ENCODE data around the gene L3MBTL2. TPM values are rescaled to one million over a fixed set of nuclear protein-coding genes. Genes with fewer than 3 reads are reported as not detected.

Gene L3MBTL2
- total and polyA plus RNA-seq, 9 of the 15 experiments (the other 6 are each of a cell fraction or from before 2014, with no cell fraction given), result 10.3 to 23.1 (median 18.6) TPM

DNA sequence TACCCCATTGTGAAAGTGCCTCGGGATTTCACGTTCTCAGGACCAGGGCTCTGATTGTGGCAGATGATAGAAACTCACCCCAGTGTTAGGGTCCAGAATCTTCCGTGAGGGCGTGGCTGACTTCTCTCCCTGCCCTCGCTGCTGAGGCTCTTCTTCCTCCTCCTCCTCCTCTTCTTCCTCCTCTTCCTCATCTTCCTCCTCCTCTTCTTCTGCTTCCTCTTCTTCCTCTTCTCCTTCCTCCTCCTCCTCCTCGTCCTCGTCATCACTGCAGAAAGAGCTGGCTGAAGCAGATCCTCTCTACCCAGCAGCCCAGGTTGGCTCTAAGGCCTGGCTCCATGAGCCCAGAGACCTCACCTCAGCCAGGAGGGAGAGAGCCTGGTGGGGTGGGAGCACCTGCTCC, 49.1 kb downstream of the L3MBTL2 start:
- POLR2A ChIA-PET, result interaction anchor here (1.0 kb wide), 1 partner anchor 17 kb away, joined by 3 read pairs; no protein-coding TSS in a partner anchor
- Histone ChIP-seq H3K4me2 (ENCODE audit: insufficient read depth, low read length) (no peak overlapping the region), H3K79me2 (ENCODE audit: control insufficient read depth, insufficient read depth, low read length) (no peaks in the 10 kb centered on the region), H3K36me3 (ENCODE audit: control insufficient read depth, insufficient read depth, low read length) (peaks cover 87% of the 10 kb centered on the region; the same call in 2 of the 3 replicates), H3K9me3 (replicated peaks; ENCODE audit: control insufficient read depth, insufficient read depth, low read depth, low read length) (no peaks in the 10 kb centered on the region), H3K4me1 (replicated peaks in 1 of 2; ENCODE audit: control insufficient read depth in 2 of 2, insufficient read depth in 2 of 2, low read length in 2 of 2) (peaks cover 0 to 5% of the 10 kb centered on the region in 2 experiments; a peak in 1 of 5 replicates), H3K27me3 (ENCODE audit: control insufficient read depth in 2 of 2, insufficient read depth in 2 of 2, low read length in 2 of 2) (no peaks in the 10 kb centered on the region), H3K9me1 (ENCODE audit: control insufficient read depth, insufficient read depth, low read length) (no peaks in the 10 kb centered on the region), H2AFZ (ENCODE audit: low read depth, low read length) (no peak overlapping the region), H3K27ac (ENCODE audit: extremely low read depth, low read depth, low read length) (no peak overlapping the region), H4K20me1 (replicated peaks; ENCODE audit: control insufficient read depth, insufficient read depth, low read length) (no peaks in the 10 kb centered on the region), H3K4me3 (no peak overlapping the region), H3K9ac (ENCODE audit: insufficient read depth in 1 of 2, low read depth in 2 of 2, low read length in 2 of 2) (no peak overlapping the region)
- DNase-seq (ENCODE audit: extremely low read depth in 1 of 4, low spot score in 3 of 4) (no peak), FAIRE-seq (no peak), ATAC-seq (no peak)
- CTCF ChIA-PET (ENCODE audit: low intra/inter-chr PET ratio), result no interaction called here
- WGBS (ENCODE audit: insufficient coverage, low coverage, missing lambda C conversion rate), result 83% methylated on average over 4 of the region's 7 CpGs
- no TSS peak for BruUV-seq (replicated peaks)
- in situ Hi-C loops (cut with MboI), result no loop called here
- intact Hi-C loops (cut with micrococcal nuclease), result no loop called here
- TF ChIP-seq, protein P1, sequence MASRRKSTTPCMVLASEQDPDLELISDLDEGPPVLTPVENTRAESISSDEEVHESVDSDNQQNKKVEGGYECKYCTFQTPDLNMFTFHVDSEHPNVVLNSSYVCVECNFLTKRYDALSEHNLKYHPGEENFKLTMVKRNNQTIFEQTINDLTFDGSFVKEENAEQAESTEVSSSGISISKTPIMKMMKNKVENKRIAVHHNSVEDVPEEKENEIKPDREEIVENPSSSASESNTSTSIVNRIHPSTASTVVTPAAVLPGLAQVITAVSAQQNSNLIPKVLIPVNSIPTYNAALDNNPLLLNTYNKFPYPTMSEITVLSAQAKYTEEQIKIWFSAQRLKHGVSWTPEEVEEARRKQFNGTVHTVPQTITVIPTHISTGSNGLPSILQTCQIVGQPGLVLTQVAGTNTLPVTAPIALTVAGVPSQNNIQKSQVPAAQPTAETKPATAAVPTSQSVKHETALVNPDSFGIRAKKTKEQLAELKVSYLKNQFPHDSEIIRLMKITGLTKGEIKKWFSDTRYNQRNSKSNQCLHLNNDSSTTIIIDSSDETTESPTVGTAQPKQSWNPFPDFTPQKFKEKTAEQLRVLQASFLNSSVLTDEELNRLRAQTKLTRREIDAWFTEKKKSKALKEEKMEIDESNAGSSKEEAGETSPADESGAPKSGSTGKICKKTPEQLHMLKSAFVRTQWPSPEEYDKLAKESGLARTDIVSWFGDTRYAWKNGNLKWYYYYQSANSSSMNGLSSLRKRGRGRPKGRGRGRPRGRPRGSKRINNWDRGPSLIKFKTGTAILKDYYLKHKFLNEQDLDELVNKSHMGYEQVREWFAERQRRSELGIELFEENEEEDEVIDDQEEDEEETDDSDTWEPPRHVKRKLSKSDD (conservative IDR thresholded peaks at IDR 0.05; ENCODE audit: low read length), result no peak
- TF ChIP-seq UBTF (IDR thresholded peaks at IDR 0.05; ENCODE audit: borderline replicate concordance in 1 of 2, low read depth in 2 of 2, low read length in 2 of 2), result no peak
- TF ChIP-seq DMBX1 (CRISPR knock-in tag; IDR thresholded peaks at IDR 0.05; ENCODE audit: borderline replicate concordance), result no peak
- no peak for TF ChIP-seq ZC3H8 (IDR thresholded peaks at IDR 0.05)
- TF ChIP-seq BRCA1 (IDR thresholded peaks at IDR 0.05), result no peak
- no peak for TF ChIP-seq BRCA1 (CRISPR knock-in tag; IDR thresholded peaks at IDR 0.05)
- TF ChIP-seq RAD21 (CRISPR knock-in tag; conservative IDR thresholded peaks at IDR 0.05 in 1 of 2, IDR thresholded peaks at IDR 0.05 in 1 of 2), result no peak
- TF ChIP-seq FOXK2 (conservative IDR thresholded peaks at IDR 0.05 in 1 of 2, IDR thresholded peaks at IDR 0.05 in 1 of 2; ENCODE audit: low read depth in 2 of 2), result no peak
- no peak for TF ChIP-seq SMARCB1 (IDR thresholded peaks at IDR 0.05; ENCODE audit: insufficient read length, low read depth)
- TF ChIP-seq POLR2G (IDR thresholded peaks at IDR 0.05; ENCODE audit: low read depth, low read length), result no peak
- TF ChIP-seq FOXJ2 (tag; IDR thresholded peaks at IDR 0.05), result no peak
- no peak for TF ChIP-seq SOX6 (IDR thresholded peaks at IDR 0.05)
- no peak for TF ChIP-seq NR2F6 (CRISPR knock-in tag; IDR thresholded peaks at IDR 0.05)
- no peak for TF ChIP-seq ZNF561 (CRISPR knock-in tag; conservative IDR thresholded peaks at IDR 0.05)
- TF ChIP-seq, protein P2, sequence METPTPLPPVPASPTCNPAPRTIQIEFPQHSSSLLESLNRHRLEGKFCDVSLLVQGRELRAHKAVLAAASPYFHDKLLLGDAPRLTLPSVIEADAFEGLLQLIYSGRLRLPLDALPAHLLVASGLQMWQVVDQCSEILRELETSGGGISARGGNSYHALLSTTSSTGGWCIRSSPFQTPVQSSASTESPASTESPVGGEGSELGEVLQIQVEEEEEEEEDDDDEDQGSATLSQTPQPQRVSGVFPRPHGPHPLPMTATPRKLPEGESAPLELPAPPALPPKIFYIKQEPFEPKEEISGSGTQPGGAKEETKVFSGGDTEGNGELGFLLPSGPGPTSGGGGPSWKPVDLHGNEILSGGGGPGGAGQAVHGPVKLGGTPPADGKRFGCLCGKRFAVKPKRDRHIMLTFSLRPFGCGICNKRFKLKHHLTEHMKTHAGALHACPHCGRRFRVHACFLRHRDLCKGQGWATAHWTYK (CRISPR knock-in tag; IDR thresholded peaks at IDR 0.05), result no peak
- no peak for TF ChIP-seq SMARCE1 (IDR thresholded peaks at IDR 0.05)
- TF ChIP-seq CREB1 (IDR thresholded peaks at IDR 0.05), result no peak
- TF ChIP-seq CREB1 (CRISPR knock-in tag; IDR thresholded peaks at IDR 0.05), result no peak

Measured in K562 (cell line).